ENCODE measurements around the gene MAGEA1. TPM values are rescaled to one million over a fixed set of nuclear protein-coding genes. Genes with fewer than 3 reads are reported as not detected.
"Not testable (repeated sequence)": the region's sequence is repeated elsewhere in the genome, so short reads cannot be mapped to it uniquely, and the experiment has no call there.

The MAGEA1 gene
- polyA plus RNA-seq = not detected

GRCh38 chrX:153179131-153179530, at the start of gene MAGEA1:
Gene MAGEA1, plus strand, starts transcription at chrX:153179284. Its CDS starts 3,106 bp downstream, at chrX:153182390.
- Mint-ChIP-seq H3K4me3 (no peak within 1 kb of the TSS), H3K27ac (no peak within 1 kb of the TSS), H3K36me3 (no peaks in the 10 kb centered on the region), H3K4me1 (no peaks in the 10 kb centered on the region), H3K27me3 (ENCODE audit: low read depth in 3 of 3) (peaks cover 0 to 7% (median 3%) of the 10 kb centered on the region in 3 donors), H3K9me3 (no peaks in the 10 kb centered on the region)
- no peak for DNase-seq

- not testable (repeated sequence) for H3K9me3 Mint-ChIP-seq; H3K36me3 Mint-ChIP-seq; H3K4me1 Mint-ChIP-seq; H3K4me3 Mint-ChIP-seq; H3K27ac Mint-ChIP-seq; H3K27me3 Mint-ChIP-seq (ENCODE audit: low read depth in 3 of 3); DNase-seq
Measured at GRCh38 chrX:153132924-153133323, 46.2 kb upstream of the MAGEA1 start.

- not testable (repeated sequence) for H3K4me1 Mint-ChIP-seq; H3K36me3 Mint-ChIP-seq; H3K27me3 Mint-ChIP-seq (ENCODE audit: low read depth in 3 of 3); H3K27ac Mint-ChIP-seq; DNase-seq; H3K9me3 Mint-ChIP-seq; H3K4me3 Mint-ChIP-seq
Measured at GRCh38 chrX:153139074-153139473, 40.0 kb upstream of the MAGEA1 start.

- not testable (repeated sequence) for H3K36me3 Mint-ChIP-seq; H3K4me1 Mint-ChIP-seq; H3K27ac Mint-ChIP-seq; DNase-seq; H3K4me3 Mint-ChIP-seq; H3K27me3 Mint-ChIP-seq (ENCODE audit: low read depth in 3 of 3); H3K9me3 Mint-ChIP-seq
Measured at GRCh38 chrX:153146288-153146687, 32.8 kb upstream of the MAGEA1 start.

GRCh38 chrX:153153516-153153915, 25.6 kb upstream of the MAGEA1 start:
- H3K36me3 Mint-ChIP-seq = no peaks in the 10 kb centered on the region
- H3K27me3 Mint-ChIP-seq (ENCODE audit: low read depth in 3 of 3) = peaks cover 0 to 5% (median 4%) of the 10 kb centered on the region in 3 donors
- no peaks in the 10 kb centered on the region for H3K4me1 Mint-ChIP-seq
- H3K27ac Mint-ChIP-seq = no peak overlapping the region
- DNase-seq = no peak
- no peaks in the 10 kb centered on the region for H3K9me3 Mint-ChIP-seq
- no peak overlapping the region for H3K4me3 Mint-ChIP-seq

GRCh38 chrX:153157450-153157849, 21.6 kb upstream of the MAGEA1 start:
- DNase-seq = no peak
- Mint-ChIP-seq H3K36me3 (no peaks in the 10 kb centered on the region), H3K9me3 (no peaks in the 10 kb centered on the region), H3K27me3 (ENCODE audit: low read depth in 3 of 3) (peaks cover 2 to 5% (median 4%) of the 10 kb centered on the region in 3 donors), H3K4me1 (no peaks in the 10 kb centered on the region), H3K4me3 (no peak overlapping the region), H3K27ac (no peak overlapping the region)

GRCh38 chrX:153158319-153158718, 20.8 kb upstream of the MAGEA1 start:
- H3K27ac Mint-ChIP-seq = no peak overlapping the region

GRCh38 chrX:153161952-153162351, 17.1 kb upstream of the MAGEA1 start:
- Mint-ChIP-seq H3K27me3 (ENCODE audit: low read depth in 3 of 3) (peaks cover 2 to 17% (median 5%) of the 10 kb centered on the region in 3 donors), H3K27ac (no peak overlapping the region), H3K4me3 (no peak overlapping the region), H3K36me3 (no peaks in the 10 kb centered on the region), H3K4me1 (no peaks in the 10 kb centered on the region), H3K9me3 (no peaks in the 10 kb centered on the region)
- DNase-seq = no peak

More at GRCh38 chrX:153158319-153158718, 20.8 kb upstream of the MAGEA1 start:
- Mint-ChIP-seq H3K4me3 (no peak overlapping the region), H3K36me3 (no peaks in the 10 kb centered on the region), H3K4me1 (no peaks in the 10 kb centered on the region), H3K9me3 (no peaks in the 10 kb centered on the region), H3K27me3 (ENCODE audit: low read depth in 3 of 3) (peaks cover 2 to 5% (median 2%) of the 10 kb centered on the region in 3 donors)
- no peak for DNase-seq

- Mint-ChIP-seq H3K4me3 (no peak overlapping the region), H3K27me3 (ENCODE audit: low read depth in 3 of 3) (peaks cover 5 to 12% (median 8%) of the 10 kb centered on the region in 3 donors), H3K4me1 (no peaks in the 10 kb centered on the region), H3K27ac (no peak overlapping the region), H3K36me3 (no peaks in the 10 kb centered on the region), H3K9me3 (no peaks in the 10 kb centered on the region)
- no peak for DNase-seq
Measured at GRCh38 chrX:153164733-153165132, 14.4 kb upstream of the MAGEA1 start.

- H3K27me3 Mint-ChIP-seq (ENCODE audit: low read depth in 3 of 3) = peaks cover 3 to 12% (median 8%) of the 10 kb centered on the region in 3 donors
- H3K4me3 Mint-ChIP-seq, H3K9me3 Mint-ChIP-seq, H3K4me1 Mint-ChIP-seq, H3K27ac Mint-ChIP-seq, H3K36me3 Mint-ChIP-seq, DNase-seq: not testable (repeated sequence)
Measured at GRCh38 chrX:153168423-153168822, 10.7 kb upstream of the MAGEA1 start.

GRCh38 chrX:153181822-153182221, 2.7 kb downstream of the MAGEA1 start:
- no peaks in the 10 kb centered on the region for H3K9me3 Mint-ChIP-seq
- H3K4me3 Mint-ChIP-seq = no peak overlapping the region
- DNase-seq = no peak
- H3K36me3 Mint-ChIP-seq = no peaks in the 10 kb centered on the region
- peaks cover 3 to 7% (median 4%) of the 10 kb centered on the region in 3 donors for H3K27me3 Mint-ChIP-seq (ENCODE audit: low read depth in 3 of 3)
- no peak overlapping the region for H3K27ac Mint-ChIP-seq
- H3K4me1 Mint-ChIP-seq = no peaks in the 10 kb centered on the region

- Mint-ChIP-seq H3K9me3 (no peaks in the 10 kb centered on the region), H3K4me3 (no peak overlapping the region), H3K27ac (no peak overlapping the region), H3K36me3 (no peaks in the 10 kb centered on the region), H3K4me1 (no peaks in the 10 kb centered on the region), H3K27me3 (ENCODE audit: low read depth in 3 of 3) (peaks cover 3 to 9% (median 5%) of the 10 kb centered on the region in 3 donors)
- DNase-seq = no peak
Measured at GRCh38 chrX:153184787-153185186, 5.7 kb downstream of the MAGEA1 start.

GRCh38 chrX:153190381-153190780, 11.3 kb downstream of the MAGEA1 start:
- DNase-seq = no peak
- H3K4me1 Mint-ChIP-seq = no peaks in the 10 kb centered on the region
- no peak overlapping the region for H3K27ac Mint-ChIP-seq
- no peaks in the 10 kb centered on the region for H3K36me3 Mint-ChIP-seq
- H3K9me3 Mint-ChIP-seq = peaks cover 0 to 3% (median 0%) of the 10 kb centered on the region in 6 donors
- H3K27me3 Mint-ChIP-seq (ENCODE audit: low read depth in 3 of 3) = peaks cover 0 to 21% (median 4%) of the 10 kb centered on the region in 3 donors
- no peak overlapping the region for H3K4me3 Mint-ChIP-seq

GRCh38 chrX:153200462-153200861, 21.4 kb downstream of the MAGEA1 start:
- no peak for DNase-seq
- H3K4me3 Mint-ChIP-seq = no peak overlapping the region
- peaks cover under 1 to 10% (median 2%) of the 10 kb centered on the region in 3 donors for H3K27me3 Mint-ChIP-seq (ENCODE audit: low read depth in 3 of 3)

GRCh38 chrX:153206425-153207046, 27.5 kb downstream of the MAGEA1 start:
- H3K4me3 Mint-ChIP-seq = no peak overlapping the region
- peaks cover 2 to 10% (median 6%) of the 10 kb centered on the region in 6 donors for H3K9me3 Mint-ChIP-seq
- H3K4me1 Mint-ChIP-seq = no peaks in the 10 kb centered on the region
- DNase-seq = no peak
- H3K27ac Mint-ChIP-seq = no peak overlapping the region
- H3K27me3 Mint-ChIP-seq (ENCODE audit: low read depth in 3 of 3) = peaks cover 0 to 11% (median 0%) of the 10 kb centered on the region in 3 donors
- peaks cover 0 to 5% (median 0%) of the 10 kb centered on the region in 3 donors for H3K36me3 Mint-ChIP-seq

More at GRCh38 chrX:153200462-153200861, 21.4 kb downstream of the MAGEA1 start:
- Mint-ChIP-seq H3K4me1 (no peaks in the 10 kb centered on the region), H3K36me3 (no peaks in the 10 kb centered on the region), H3K9me3 (no peaks in the 10 kb centered on the region), H3K27ac (no peak overlapping the region)

Data from immature natural killer cell (primary cell).